GM18520 (cell line): ENCODE measurements around the gene USPL1.

Experiments used
- ATAC-seq: cut with Tn5 transposase; IDR thresholded peaks from one replicate; pipeline ENCODE4 v1.9.1; 2021; ENCODE audit not compliant: unreplicated experiment

The USPL1 gene

GRCh38 chr13:30656178-30656577 is 38.5 kb downstream of the USPL1 start:
- no peak for ATAC-seq

- ATAC-seq = no peak
These were observed 42.3 kb downstream of the USPL1 start for GRCh38 chr13:30659980-30660379.

- ATAC-seq = no peak
These were observed 43.1 kb downstream of the USPL1 start for GRCh38 chr13:30660796-30661195.

GRCh38 chr13:30664689-30665275 is 47.1 kb downstream of the USPL1 start:
- ATAC-seq = no peak

GRCh38 chr13:30665638-30666037 is 47.9 kb downstream of the USPL1 start:
- no peak for ATAC-seq

- ATAC-seq = no peak
These were observed 48.4 kb downstream of the USPL1 start for GRCh38 chr13:30666113-30666512.

- no peak for ATAC-seq
These were observed 49.3 kb downstream of the USPL1 start for GRCh38 chr13:30667014-30667413.

GRCh38 chr13:30668312-30668711 is 50.6 kb downstream of the USPL1 start:
- no peak for ATAC-seq

GRCh38 chr13:30671271-30671815 is 53.6 kb downstream of the USPL1 start:
- no peak for ATAC-seq

- ATAC-seq = peak; percentile 91
These were observed 56.2 kb downstream of the USPL1 start for GRCh38 chr13:30673669-30674521.

- no peak for ATAC-seq
These were observed 58.0 kb downstream of the USPL1 start for GRCh38 chr13:30675717-30676116.

- ATAC-seq = no peak
These were observed 59.0 kb downstream of the USPL1 start for GRCh38 chr13:30676672-30677071.

- no peak for ATAC-seq
These were observed 62.0 kb downstream of the USPL1 start for GRCh38 chr13:30679483-30680330.

GRCh38 chr13:30681843-30682242 is 64.1 kb downstream of the USPL1 start:
- no peak for ATAC-seq

- no peak for ATAC-seq
These were observed 67.7 kb downstream of the USPL1 start for GRCh38 chr13:30685320-30685859.

- ATAC-seq = no peak
These were observed 68.3 kb downstream of the USPL1 start for GRCh38 chr13:30685987-30686386.

GRCh38 chr13:30687601-30688000 is 69.9 kb downstream of the USPL1 start:
- ATAC-seq = no peak

- ATAC-seq = no peak
These were observed 72.0 kb downstream of the USPL1 start for GRCh38 chr13:30689752-30690151.

GRCh38 chr13:30690282-30691188 is 72.8 kb downstream of the USPL1 start:
- no peak for ATAC-seq

GRCh38 chr13:30692113-30692512 is 74.4 kb downstream of the USPL1 start:
- ATAC-seq = no peak
